Glomerular endothelial cell (primary cell): ENCODE results near the gene TXLNB. TPM values are rescaled to one million over a fixed set of nuclear protein-coding genes. Genes with fewer than 3 reads are reported as not detected.
"Not testable (repeated sequence)": the region's sequence is repeated elsewhere in the genome, so short reads cannot be mapped to it uniquely, and the experiment has no call there.

ENCODE experiments used
- DNase-seq: peaks from one replicate; pipeline ENCODE4 v3.0.0-alpha.2; 2011; ENCODE audit warnings: low read depth, low spot score; ENCODE audit errors: extremely low read depth
- total RNA-seq: library from RNA; depleted of rRNA; stranded (reverse); fragments of >200 nt; gene quantifications from 2 replicates; pipeline ENCODE4 v1.2.3, GENCODE V29; 2015

TXLNB gene
- total RNA-seq, 1 donor from 2014 or later, result 0.99 TPM

- DNase-seq, result no peak
Observed at GRCh38 chr6:139313229-139313628, 21.4 kb upstream of the TXLNB start.

GRCh38 chr6:139311831-139312230 is 20.0 kb upstream of the TXLNB start:
- DNase-seq, result no peak

GRCh38 chr6:139308936-139309603 is 17.3 kb upstream of the TXLNB start:
- no peak for DNase-seq

GRCh38 chr6:139308286-139308916 is 16.6 kb upstream of the TXLNB start:
- no peak for DNase-seq

GRCh38 chr6:139306291-139306981 is 14.6 kb upstream of the TXLNB start:
- DNase-seq, result no peak

GRCh38 chr6:139303185-139303584 is 11.4 kb upstream of the TXLNB start:
- no peak for DNase-seq

- DNase-seq, result no peak
Observed at GRCh38 chr6:139297921-139298320, 6.1 kb upstream of the TXLNB start.

- DNase-seq, result no peak
Observed at GRCh38 chr6:139296927-139297326, 5.1 kb upstream of the TXLNB start.

- DNase-seq, result no peak
Observed at GRCh38 chr6:139295901-139296300, 4.1 kb upstream of the TXLNB start.

- no peak for DNase-seq
Observed at GRCh38 chr6:139294090-139294489, 2.3 kb upstream of the TXLNB start.

GRCh38 chr6:139293230-139293629 is 1.4 kb upstream of the TXLNB start:
- DNase-seq, result not testable (repeated sequence)

- DNase-seq, result peak; percentile 80
Observed at GRCh38 chr6:139290787-139291311, 949 bp downstream of the TXLNB start.

GRCh38 chr6:139289233-139289632 is 2.6 kb downstream of the TXLNB start:
- DNase-seq, result no peak

- no peak for DNase-seq
Observed at GRCh38 chr6:139288496-139289040, 3.2 kb downstream of the TXLNB start.

- DNase-seq, result no peak
Observed at GRCh38 chr6:139287868-139288267, 3.9 kb downstream of the TXLNB start.

- DNase-seq, result not testable (repeated sequence)
Observed at GRCh38 chr6:139286438-139286837, 5.4 kb downstream of the TXLNB start.

- no peak for DNase-seq
Observed at GRCh38 chr6:139285590-139285989, 6.2 kb downstream of the TXLNB start.

- DNase-seq, result no peak
Observed at GRCh38 chr6:139284789-139285188, 7.0 kb downstream of the TXLNB start.

- DNase-seq, result no peak
Observed at GRCh38 chr6:139282684-139283083, 9.1 kb downstream of the TXLNB start.

GRCh38 chr6:139278190-139278589 is 13.6 kb downstream of the TXLNB start:
- no peak for DNase-seq

GRCh38 chr6:139277587-139277986 is 14.2 kb downstream of the TXLNB start:
- DNase-seq, result no peak
